ENCODE data around the gene SLC1A3.

SLC1A3 gene

GRCh38 chr5:36624277-36624676 is 17.9 kb downstream of the SLC1A3 start:
- Histone ChIP-seq H3K36me3 (ENCODE audit: insufficient read depth, low read length) (no peaks in the 10 kb centered on the region), H3K9ac (ENCODE audit: low read depth, low read length, poor library complexity, severe bottlenecking) (peak overlapping the region; percentile 50), H3K27me3 (ENCODE audit: insufficient read depth, low read length, poor library complexity, severe bottlenecking) (no peaks in the 10 kb centered on the region), H3K79me2 (ENCODE audit: insufficient read depth, low read length) (no peaks in the 10 kb centered on the region), H3K4me3 (ENCODE audit: low read length, poor library complexity, severe bottlenecking) (peak overlapping the region; percentile 49), H3F3A (ENCODE audit: low read depth) (peaks cover 4% of the 10 kb centered on the region; the same call in 1 of the 2 replicates), H3K4me2 (ENCODE audit: low read depth, low read length, poor library complexity, severe bottlenecking) (peak overlapping the region; percentile 72), H2AFZ (ENCODE audit: low read length) (no peak overlapping the region), H3K9me2 (replicated peaks; ENCODE audit: low read depth, low read length) (no peaks in the 10 kb centered on the region), H3K9me3 (ENCODE audit: insufficient read depth, low read depth, low read length) (no peaks in the 10 kb centered on the region), H4K20me1 (ENCODE audit: insufficient read depth, low read length, poor library complexity, severe bottlenecking) (no peaks in the 10 kb centered on the region), H3K4me1 (ENCODE audit: insufficient read depth, low read length, poor library complexity, severe bottlenecking) (peaks cover 27% of the 10 kb centered on the region)
- TF ChIP-seq EZH2phosphoT487 (IDR thresholded peaks at IDR 0.05; ENCODE audit: borderline replicate concordance), result no peak
- no peak for TF ChIP-seq CTCF (conservative IDR thresholded peaks at IDR 0.05; ENCODE audit: low read length)

GRCh38 chr5:36628695-36629094 is 22.3 kb downstream of the SLC1A3 start:
- H3K4me1 ChIP-seq (ENCODE audit: insufficient read depth, low read length, poor library complexity, severe bottlenecking), result peaks cover 10% of the 10 kb centered on the region
- H3K27me3 ChIP-seq (ENCODE audit: insufficient read depth, low read length, poor library complexity, severe bottlenecking), result no peaks in the 10 kb centered on the region
- H3K4me2 ChIP-seq (ENCODE audit: low read depth, low read length, poor library complexity, severe bottlenecking), result no peak overlapping the region
- no peak overlapping the region for H3K4me3 ChIP-seq (ENCODE audit: low read length, poor library complexity, severe bottlenecking)
- no peaks in the 10 kb centered on the region for H4K20me1 ChIP-seq (ENCODE audit: insufficient read depth, low read length, poor library complexity, severe bottlenecking)
- no peaks in the 10 kb centered on the region for H3K9me2 ChIP-seq (replicated peaks; ENCODE audit: low read depth, low read length)
- no peak overlapping the region for H2AFZ ChIP-seq (ENCODE audit: low read length)
- TF ChIP-seq CTCF (conservative IDR thresholded peaks at IDR 0.05; ENCODE audit: low read length), result no peak
- TF ChIP-seq EZH2phosphoT487 (IDR thresholded peaks at IDR 0.05; ENCODE audit: borderline replicate concordance), result no peak
- no peaks in the 10 kb centered on the region for H3K79me2 ChIP-seq (ENCODE audit: insufficient read depth, low read length)
- no peaks in the 10 kb centered on the region for H3K9me3 ChIP-seq (ENCODE audit: insufficient read depth, low read depth, low read length)
- peaks cover 4% of the 10 kb centered on the region; the same call in 1 of the 2 replicates for H3F3A ChIP-seq (ENCODE audit: low read depth)
- no peak overlapping the region for H3K9ac ChIP-seq (ENCODE audit: low read depth, low read length, poor library complexity, severe bottlenecking)
- H3K36me3 ChIP-seq (ENCODE audit: insufficient read depth, low read length), result no peaks in the 10 kb centered on the region

- Histone ChIP-seq H2AFZ (ENCODE audit: low read length) (no peak overlapping the region), H3K9me2 (replicated peaks; ENCODE audit: low read depth, low read length) (no peaks in the 10 kb centered on the region), H3K9ac (ENCODE audit: low read depth, low read length, poor library complexity, severe bottlenecking) (no peak overlapping the region), H3K4me2 (ENCODE audit: low read depth, low read length, poor library complexity, severe bottlenecking) (no peak overlapping the region), H3K4me3 (ENCODE audit: low read length, poor library complexity, severe bottlenecking) (no peak overlapping the region), H3K79me2 (ENCODE audit: insufficient read depth, low read length) (no peaks in the 10 kb centered on the region), H3F3A (ENCODE audit: low read depth) (no peaks in the 10 kb centered on the region), H3K27me3 (ENCODE audit: insufficient read depth, low read length, poor library complexity, severe bottlenecking) (no peaks in the 10 kb centered on the region), H4K20me1 (ENCODE audit: insufficient read depth, low read length, poor library complexity, severe bottlenecking) (no peaks in the 10 kb centered on the region), H3K36me3 (ENCODE audit: insufficient read depth, low read length) (no peaks in the 10 kb centered on the region), H3K4me1 (ENCODE audit: insufficient read depth, low read length, poor library complexity, severe bottlenecking) (peaks cover 1% of the 10 kb centered on the region), H3K9me3 (ENCODE audit: insufficient read depth, low read depth, low read length) (no peaks in the 10 kb centered on the region)
- TF ChIP-seq EZH2phosphoT487 (IDR thresholded peaks at IDR 0.05; ENCODE audit: borderline replicate concordance) (no peak), CTCF (conservative IDR thresholded peaks at IDR 0.05; ENCODE audit: low read length) (no peak)
These were observed 23.3 kb downstream of the SLC1A3 start for GRCh38 chr5:36629729-36630128.
